Type B pancreatic cell (in vitro differentiated cells): ENCODE results near the gene AANAT. TPM values are rescaled to one million over a fixed set of nuclear protein-coding genes. Genes with fewer than 3 reads are reported as not detected.

Source experiments
- DNase-seq: peaks from one replicate; pipeline ENCODE4 v3.0.0; 2021; ENCODE audit warnings: mixed read lengths; ENCODE audit not compliant: unreplicated experiment; ENCODE audit errors: extremely low spot score
- H3K27ac Mint-ChIP-seq: 2 replicates; pipeline ENCODE4 v1.8.0; 2021; ENCODE audit warnings: mild to moderate bottlenecking, mixed read lengths
- H3K27me3 Mint-ChIP-seq: 2 replicates; pipeline ENCODE4 v1.8.0; 2021; ENCODE audit warnings: mixed read lengths
- H3K36me3 Mint-ChIP-seq: 2 replicates; pipeline ENCODE4 v1.8.0; 2021; ENCODE audit warnings: mixed read lengths
- H3K4me1 Mint-ChIP-seq: one replicate; pipeline ENCODE4 v1.8.0; 2021; ENCODE audit warnings: mixed read lengths; ENCODE audit not compliant: unreplicated experiment
- H3K4me3 Mint-ChIP-seq: 2 replicates; pipeline ENCODE4 v1.8.0; 2021; ENCODE audit warnings: mild to moderate bottlenecking, mixed read lengths
- H3K9me3 Mint-ChIP-seq: 2 replicates; pipeline ENCODE4 v1.8.0; 2021; ENCODE audit warnings: mixed read lengths
- CTCF ChIP-seq: fragments of 200-600 bp; sonication (generic); conservative IDR thresholded peaks from 2 replicates; pipeline ENCODE4 v1.5.0; 2021; ENCODE audit warnings: antibody characterized with exemption, mild to moderate bottlenecking
- total RNA-seq: library from RNA; stranded (reverse); gene quantifications from 2 replicates; pipeline ENCODE4 v1.2.1, GENCODE V29; 2021; ENCODE audit warnings: low replicate concordance

AANAT gene
- total RNA-seq, 1 donor from 2014 or later, result not detected

DNA sequence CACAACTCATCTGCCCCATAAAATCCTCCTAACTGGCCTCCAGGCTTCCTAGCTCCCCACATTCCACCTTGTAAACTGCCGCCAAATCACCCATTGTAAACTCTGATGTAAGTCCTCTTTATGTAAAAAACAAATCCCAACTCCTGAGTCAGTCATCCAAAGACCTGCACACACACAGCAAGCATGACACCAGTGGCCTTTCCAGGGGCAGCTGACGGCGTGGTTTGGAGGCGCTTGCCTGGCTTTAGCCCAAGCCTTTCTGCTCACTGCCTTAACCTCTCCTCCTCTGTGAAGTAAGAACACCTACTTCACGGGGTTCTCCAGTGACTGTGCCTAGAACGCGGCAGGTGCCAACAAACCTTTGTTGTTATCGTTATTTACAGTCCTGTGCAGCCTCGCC is 28.5 kb upstream of the AANAT start:
- DNase-seq, result no peak
- no peak overlapping the region for H3K27ac Mint-ChIP-seq
- H3K36me3 Mint-ChIP-seq, result peaks cover 15% of the 10 kb centered on the region
- H3K4me3 Mint-ChIP-seq, result no peak overlapping the region
- H3K27me3 Mint-ChIP-seq, result no peaks in the 10 kb centered on the region
- no peak for TF ChIP-seq CTCF
- H3K4me1 Mint-ChIP-seq, result peaks cover 49% of the 10 kb centered on the region
- H3K9me3 Mint-ChIP-seq, result no peaks in the 10 kb centered on the region

DNA sequence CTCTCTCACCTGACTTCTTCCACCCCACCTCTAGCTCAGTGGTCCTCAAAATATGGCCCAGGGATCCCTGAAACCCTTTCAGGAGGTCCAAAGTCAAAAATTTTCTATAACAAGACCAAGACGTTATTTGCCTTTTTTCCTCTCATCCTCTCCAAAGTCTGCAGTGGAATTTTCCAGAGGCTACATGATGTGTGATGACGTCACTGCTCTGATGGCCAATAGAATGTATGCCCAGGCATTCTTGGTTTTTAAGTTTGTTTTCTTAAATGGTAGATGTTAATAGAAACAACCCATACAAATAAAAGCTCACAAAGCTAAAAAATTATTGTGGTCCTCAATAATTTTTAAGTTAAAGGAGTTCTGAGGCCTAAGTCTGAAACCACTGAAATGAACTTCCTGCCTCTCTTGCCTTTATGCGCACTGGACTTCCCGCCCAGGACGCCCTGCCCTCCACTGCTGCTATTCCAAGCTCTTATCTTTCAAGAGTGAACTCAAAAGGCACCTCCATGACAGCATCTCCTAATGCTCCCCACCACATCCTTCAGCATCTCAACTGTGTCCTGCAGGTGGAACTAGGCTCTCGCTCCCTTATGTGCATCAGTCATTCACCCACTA is 28.0 kb upstream of the AANAT start:
- no peak for DNase-seq
- H3K4me3 Mint-ChIP-seq, result no peak overlapping the region
- H3K36me3 Mint-ChIP-seq, result peaks cover 11% of the 10 kb centered on the region
- no peaks in the 10 kb centered on the region for H3K27me3 Mint-ChIP-seq
- TF ChIP-seq CTCF, result no peak
- H3K9me3 Mint-ChIP-seq, result no peaks in the 10 kb centered on the region
- peaks cover 52% of the 10 kb centered on the region for H3K4me1 Mint-ChIP-seq
- no peak overlapping the region for H3K27ac Mint-ChIP-seq

GRCh38 chr17:76440751-76441362 is 26.5 kb upstream of the AANAT start:
- no peak for DNase-seq
- Mint-ChIP-seq H3K27me3 (no peaks in the 10 kb centered on the region), H3K9me3 (no peaks in the 10 kb centered on the region), H3K4me3 (no peak overlapping the region), H3K36me3 (peaks cover 11% of the 10 kb centered on the region), H3K27ac (no peak overlapping the region), H3K4me1 (peaks cover 66% of the 10 kb centered on the region)
- TF ChIP-seq CTCF, result no peak

DNA sequence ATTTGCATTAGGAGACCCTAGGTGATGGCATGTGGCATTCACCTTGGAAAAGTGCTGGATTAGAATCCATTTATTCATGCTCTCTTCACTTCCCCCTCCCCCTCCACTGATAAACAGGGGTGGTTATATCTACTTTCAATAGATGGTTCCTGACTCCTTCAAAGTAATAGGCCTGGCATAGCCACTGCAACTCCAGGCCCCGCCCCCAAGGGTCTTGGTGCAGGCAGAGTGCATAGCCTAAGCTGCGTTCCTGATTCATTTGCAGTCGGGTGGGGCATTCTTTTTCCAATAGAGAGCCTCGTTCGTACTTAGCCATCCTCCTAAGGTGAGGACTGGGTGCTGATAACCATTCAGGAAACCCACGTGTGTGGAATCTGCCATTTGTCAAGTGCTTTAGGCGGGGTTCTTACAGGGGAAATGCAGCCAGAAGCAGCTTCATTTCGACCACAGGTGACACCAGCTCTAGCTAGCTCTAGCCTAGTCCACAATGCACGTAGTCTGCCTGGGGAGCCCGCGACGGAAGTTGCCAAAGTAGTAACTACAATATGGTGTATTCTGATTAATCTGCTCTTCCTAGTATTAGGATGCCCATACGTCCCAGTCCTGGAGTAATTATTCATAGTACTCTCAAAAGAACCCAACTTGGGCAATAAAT is 25.6 kb upstream of the AANAT start:
- no peak for DNase-seq
- no peak overlapping the region for H3K4me3 Mint-ChIP-seq
- peaks cover 70% of the 10 kb centered on the region for H3K4me1 Mint-ChIP-seq
- no peaks in the 10 kb centered on the region for H3K9me3 Mint-ChIP-seq
- H3K27me3 Mint-ChIP-seq, result no peaks in the 10 kb centered on the region
- peaks cover 7% of the 10 kb centered on the region for H3K36me3 Mint-ChIP-seq
- no peak for TF ChIP-seq CTCF
- H3K27ac Mint-ChIP-seq, result no peak overlapping the region

DNA sequence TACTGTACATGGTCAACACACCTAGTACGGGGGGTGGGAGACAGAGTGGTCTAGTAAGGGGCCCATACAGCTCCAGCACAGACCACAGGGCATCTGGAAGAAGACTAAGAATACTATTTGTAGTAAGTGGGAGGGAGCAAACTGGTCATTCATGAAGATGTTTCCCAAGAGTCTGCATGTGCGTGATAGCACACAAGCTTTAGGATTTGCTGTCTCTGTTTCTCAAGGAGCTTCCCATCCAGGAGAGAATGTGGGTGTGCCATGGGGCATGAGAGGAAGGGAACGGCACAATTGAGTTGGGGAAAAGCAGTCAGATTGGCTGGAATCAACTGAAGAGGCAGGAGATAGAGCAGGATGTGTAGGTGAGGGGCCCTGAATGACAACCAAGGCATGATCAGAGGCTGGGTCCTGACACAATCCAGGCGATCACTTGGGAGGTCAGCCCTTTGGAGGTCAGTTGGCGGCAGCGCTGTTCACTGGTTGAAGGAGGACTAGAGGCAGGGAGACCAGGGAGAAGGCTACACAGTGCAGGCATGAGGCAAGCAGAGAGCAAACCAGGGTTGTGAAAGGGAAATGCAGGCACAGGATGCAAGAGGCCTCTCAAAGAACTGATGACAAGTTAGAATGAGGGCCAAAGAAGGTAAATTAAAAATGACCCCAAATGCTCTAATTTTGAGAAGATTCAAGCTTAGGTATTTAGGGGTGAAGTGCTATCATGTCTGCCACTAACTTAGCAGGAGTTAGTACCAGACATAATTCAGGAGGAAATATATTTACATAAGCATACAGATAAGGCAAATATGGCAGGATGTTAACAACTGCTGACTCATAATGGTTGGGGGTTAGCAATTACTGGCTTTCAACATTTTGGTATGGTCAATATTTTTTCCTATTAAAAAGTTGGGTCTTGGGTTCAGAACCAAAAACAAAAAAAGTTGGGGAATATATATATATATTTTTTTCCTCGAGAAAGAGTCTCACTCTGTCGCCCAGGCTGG is 24.8 kb upstream of the AANAT start:
- DNase-seq, result no peak
- Mint-ChIP-seq H3K27me3 (no peaks in the 10 kb centered on the region), H3K4me1 (peaks cover 76% of the 10 kb centered on the region), H3K27ac (peak overlapping the region; percentile 7), H3K36me3 (peaks cover 7% of the 10 kb centered on the region), H3K9me3 (no peaks in the 10 kb centered on the region), H3K4me3 (no peak overlapping the region)
- no peak for TF ChIP-seq CTCF
